Measurements from ENCODE around the gene RASSF1. TPM values are rescaled to one million over a fixed set of nuclear protein-coding genes. Genes with fewer than 3 reads are reported as not detected.
"Not testable (repeated sequence)": the region's sequence is repeated elsewhere in the genome, so short reads cannot be mapped to it uniquely, and the experiment has no call there.

RASSF1 gene
- total and polyA plus RNA-seq, 2 of the 8 experiments (the other 6 are each of a cell fraction or from before 2014, with no cell fraction given), result 10.3 to 15.7 TPM

GRCh38 chr3:50284121-50284520, 56.5 kb downstream of the RASSF1 start:
- H3K23me2 ChIP-seq (ENCODE audit: low read depth, low read length); DNase-seq (ENCODE audit: low read depth in 1 of 2, low spot score in 2 of 2); H3K27me3 ChIP-seq (replicated peaks in 1 of 4; ENCODE audit: control insufficient read depth in 3 of 4, extremely low read depth in 1 of 4, insufficient read depth in 3 of 4, low read length in 3 of 4); H4K8ac ChIP-seq (ENCODE audit: extremely low read depth, insufficient read depth, low read length); H3K9ac ChIP-seq (replicated peaks in 1 of 4; ENCODE audit: extremely low read depth in 1 of 4, low read depth in 3 of 4, low read length in 3 of 4); H3K23ac ChIP-seq (ENCODE audit: insufficient read length); H3K4me1 ChIP-seq (replicated peaks in 1 of 4; ENCODE audit: control insufficient read depth in 3 of 4, insufficient read depth in 4 of 4, low read length in 3 of 4); H3K56ac ChIP-seq (replicated peaks; ENCODE audit: insufficient read length, low read depth, low read length); H3K4ac ChIP-seq (replicated peaks; ENCODE audit: insufficient read length, low read depth, low read length); H3K18ac ChIP-seq (ENCODE audit: extremely low read depth, low read length); H3K79me2 ChIP-seq (ENCODE audit: control insufficient read depth in 1 of 2, insufficient read depth in 2 of 2, low read length in 2 of 2); H3K27ac ChIP-seq (ENCODE audit: low read depth, low read length); H2BK5ac ChIP-seq (ENCODE audit: low read depth, low read length); H2AK5ac ChIP-seq (ENCODE audit: low read depth, low read length); FAIRE-seq; H3K79me1 ChIP-seq (ENCODE audit: low read depth, low read length); H3K4me3 ChIP-seq (ENCODE audit: extremely low read depth in 1 of 4, insufficient read depth in 2 of 4, low read depth in 3 of 4, low read length in 4 of 4); H3K4me2 ChIP-seq (ENCODE audit: insufficient read depth in 1 of 2, low read depth in 2 of 2, low read length in 2 of 2); H4K5ac ChIP-seq (ENCODE audit: insufficient read length, low read depth, low read length); H3K9me3 ChIP-seq (ENCODE audit: insufficient read depth in 2 of 2, low read depth in 1 of 2, low read length in 1 of 2); H4K91ac ChIP-seq (replicated peaks; ENCODE audit: insufficient read length, low read length); H3K14ac ChIP-seq (ENCODE audit: insufficient read length); H2BK20ac ChIP-seq (ENCODE audit: low read length); H2BK12ac ChIP-seq (ENCODE audit: low read depth, low read length); H2AFZ ChIP-seq (ENCODE audit: low read length); H2BK120ac ChIP-seq (replicated peaks; ENCODE audit: low read depth, low read length); H2BK15ac ChIP-seq (ENCODE audit: low read length): not testable (repeated sequence)
- Histone ChIP-seq H3K36me3 (ENCODE audit: control insufficient read depth in 2 of 4, insufficient read depth in 4 of 4, low read length in 3 of 4) (peaks cover 11 to 18% (median 13%) of the 10 kb centered on the region in 4 experiments), H4K20me1 (replicated peaks in 1 of 2; ENCODE audit: control insufficient read depth in 1 of 2, insufficient read depth in 2 of 2, low read length in 2 of 2) (peaks cover 0 to 11% of the 10 kb centered on the region in 2 experiments)
- ChIA-PET CTCF (ENCODE audit: partially characterized antibody) (interaction anchor here (0.6 to 53.5 kb wide), 8 partner anchors 9 to 63 kb away, joined by 3 to 2149 read pairs (median 4); partner anchors contain the start of genes GNAI2 and SLC38A3), POLR2A (ENCODE audit: partially characterized antibody) (interaction anchor here (0.6 to 1.7 kb wide), 8 partner anchors 9 to 543 kb away, joined by 3 to 9 read pairs (median 4); partner anchors contain the start of genes HYAL3 and NAA80)
- WGBS, 2 experiments (ENCODE audit: extremely low coverage in 1 of 2, insufficient coverage in 1 of 2, insufficient read length in 1 of 2, insufficient replicate concordance in 2 of 2, low coverage in 1 of 2, low lambda C conversion rate in 2 of 2, missing lambda C conversion rate in 1 of 2), result 84% methylated on average over 4 of the region's 6 CpGs; no CpG with 5 or more reads in 1 of the 2 experiments

Other genes with a start within 250 kb of the RASSF1 start
- 37.0 and 39.6 TPM in 2 replicates for gene SEMA3F, start 185.5 kb downstream of the RASSF1 start, total RNA-seq (2021; fragmentation: NEBNext Ultra II Directional; extraction: Animal tissue kit (Norgen Biotek cat#: 25700))
- 20.3 and 36.0 TPM in 2 replicates for gene SEMA3F, start 185.5 kb downstream of the RASSF1 start, polyA plus RNA-seq (2011; rRNA removed)
- gene GNAT1, start 149.2 kb downstream of the RASSF1 start, total RNA-seq (2021; fragmentation: NEBNext Ultra II Directional; extraction: Animal tissue kit (Norgen Biotek cat#: 25700)), result not detected in 2 replicates
- gene GNAT1, start 149.2 kb downstream of the RASSF1 start, polyA plus RNA-seq (2011; rRNA removed), result 0.08 and 0.20 TPM in 2 replicates
- gene SLC38A3, start 135.6 kb downstream of the RASSF1 start, total RNA-seq (2021; fragmentation: NEBNext Ultra II Directional; extraction: Animal tissue kit (Norgen Biotek cat#: 25700)), result 0.57 and 1.2 TPM in 2 replicates
- gene SLC38A3, start 135.6 kb downstream of the RASSF1 start, polyA plus RNA-seq (2011; rRNA removed), result 3.7 and 4.7 TPM in 2 replicates
- 168 and 169 TPM in 2 replicates for gene GNAI2, start 104.6 kb downstream of the RASSF1 start, total RNA-seq (2021; fragmentation: NEBNext Ultra II Directional; extraction: Animal tissue kit (Norgen Biotek cat#: 25700))
- 516 and 539 TPM in 2 replicates for gene GNAI2, start 104.6 kb downstream of the RASSF1 start, polyA plus RNA-seq (2011; rRNA removed)
- 4.7 and 4.8 TPM in 2 replicates for gene SEMA3B, start 71.7 kb downstream of the RASSF1 start, total RNA-seq (2021; fragmentation: NEBNext Ultra II Directional; extraction: Animal tissue kit (Norgen Biotek cat#: 25700))
- 3.0 and 7.1 TPM in 2 replicates for gene SEMA3B, start 71.7 kb downstream of the RASSF1 start, polyA plus RNA-seq (2011; rRNA removed)
- 0.57 and 0.58 TPM in 2 replicates for gene LSMEM2, start 61.7 kb downstream of the RASSF1 start, total RNA-seq (2021; fragmentation: NEBNext Ultra II Directional; extraction: Animal tissue kit (Norgen Biotek cat#: 25700))
- gene LSMEM2, start 61.7 kb downstream of the RASSF1 start, polyA plus RNA-seq (2011; rRNA removed), result 0.68 and 0.94 TPM in 2 replicates
- gene IFRD2, start 48.4 kb downstream of the RASSF1 start, total RNA-seq (2021; fragmentation: NEBNext Ultra II Directional; extraction: Animal tissue kit (Norgen Biotek cat#: 25700)), result 88.8 and 97.8 TPM in 2 replicates
- gene IFRD2, start 48.4 kb downstream of the RASSF1 start, polyA plus RNA-seq (2011; rRNA removed), result 76.7 and 123 TPM in 2 replicates
- gene HYAL3, start 41.4 kb downstream of the RASSF1 start, total RNA-seq (2021; fragmentation: NEBNext Ultra II Directional; extraction: Animal tissue kit (Norgen Biotek cat#: 25700)), result 3.2 and 4.9 TPM in 2 replicates
- 12.2 and 13.0 TPM in 2 replicates for gene HYAL3, start 41.4 kb downstream of the RASSF1 start, polyA plus RNA-seq (2011; rRNA removed)
- gene NAA80, start 41.4 kb downstream of the RASSF1 start, total RNA-seq (2021; fragmentation: NEBNext Ultra II Directional; extraction: Animal tissue kit (Norgen Biotek cat#: 25700)), result 10.1 and 11.3 TPM in 2 replicates
- gene NAA80, start 41.4 kb downstream of the RASSF1 start, polyA plus RNA-seq (2011; rRNA removed), result 16.7 and 23.9 TPM in 2 replicates
- gene HYAL1, start 37.3 kb downstream of the RASSF1 start, total RNA-seq (2021; fragmentation: NEBNext Ultra II Directional; extraction: Animal tissue kit (Norgen Biotek cat#: 25700)), result 1.7 and 2.0 TPM in 2 replicates
- 5.4 and 9.1 TPM in 2 replicates for gene HYAL1, start 37.3 kb downstream of the RASSF1 start, polyA plus RNA-seq (2011; rRNA removed)
- 51.9 and 52.2 TPM in 2 replicates for gene HYAL2, start 18.1 kb downstream of the RASSF1 start, total RNA-seq (2021; fragmentation: NEBNext Ultra II Directional; extraction: Animal tissue kit (Norgen Biotek cat#: 25700))
- gene HYAL2, start 18.1 kb downstream of the RASSF1 start, polyA plus RNA-seq (2011; rRNA removed), result 176 and 199 TPM in 2 replicates
- 30.8 and 33.3 TPM in 2 replicates for gene TUSC2, start 12.6 kb downstream of the RASSF1 start, total RNA-seq (2021; fragmentation: NEBNext Ultra II Directional; extraction: Animal tissue kit (Norgen Biotek cat#: 25700))
- gene TUSC2, start 12.6 kb downstream of the RASSF1 start, polyA plus RNA-seq (2011; rRNA removed), result 65.4 and 73.6 TPM in 2 replicates
- 0.54 and 0.56 TPM in 2 replicates for gene ZMYND10, start 4.9 kb upstream of the RASSF1 start, total RNA-seq (2021; fragmentation: NEBNext Ultra II Directional; extraction: Animal tissue kit (Norgen Biotek cat#: 25700))
- gene ZMYND10, start 4.9 kb upstream of the RASSF1 start, polyA plus RNA-seq (2011; rRNA removed), result 0.79 and 0.93 TPM in 2 replicates
- gene NPRL2, start 9.9 kb upstream of the RASSF1 start, total RNA-seq (2021; fragmentation: NEBNext Ultra II Directional; extraction: Animal tissue kit (Norgen Biotek cat#: 25700)), result 25.0 and 28.4 TPM in 2 replicates
- gene NPRL2, start 9.9 kb upstream of the RASSF1 start, polyA plus RNA-seq (2011; rRNA removed), result 51.4 and 52.3 TPM in 2 replicates
- gene CYB561D2, start 10.0 kb upstream of the RASSF1 start, total RNA-seq (2021; fragmentation: NEBNext Ultra II Directional; extraction: Animal tissue kit (Norgen Biotek cat#: 25700)), result 9.8 and 9.9 TPM in 2 replicates
- 34.0 and 34.5 TPM in 2 replicates for gene CYB561D2, start 10.0 kb upstream of the RASSF1 start, polyA plus RNA-seq (2011; rRNA removed)
- 25.3 and 25.4 TPM in 2 replicates for gene TMEM115, start 18.7 kb upstream of the RASSF1 start, total RNA-seq (2021; fragmentation: NEBNext Ultra II Directional; extraction: Animal tissue kit (Norgen Biotek cat#: 25700))
- gene TMEM115, start 18.7 kb upstream of the RASSF1 start, polyA plus RNA-seq (2011; rRNA removed), result 32.4 and 41.9 TPM in 2 replicates
- gene CACNA2D2, start 162.8 kb upstream of the RASSF1 start, total RNA-seq (2021; fragmentation: NEBNext Ultra II Directional; extraction: Animal tissue kit (Norgen Biotek cat#: 25700)), result 14.0 and 14.1 TPM in 2 replicates
- gene CACNA2D2, start 162.8 kb upstream of the RASSF1 start, polyA plus RNA-seq (2011; rRNA removed), result 24.9 and 25.0 TPM in 2 replicates
- 7.5 and 8.2 TPM in 2 replicates for gene C3orf18, start 226.9 kb upstream of the RASSF1 start, total RNA-seq (2021; fragmentation: NEBNext Ultra II Directional; extraction: Animal tissue kit (Norgen Biotek cat#: 25700))
- gene C3orf18, start 226.9 kb upstream of the RASSF1 start, polyA plus RNA-seq (2011; rRNA removed), result 15.0 and 21.9 TPM in 2 replicates
- 9.6 and 9.7 TPM in 2 replicates for gene HEMK1, start 228.7 kb upstream of the RASSF1 start, total RNA-seq (2021; fragmentation: NEBNext Ultra II Directional; extraction: Animal tissue kit (Norgen Biotek cat#: 25700))
- gene HEMK1, start 228.7 kb upstream of the RASSF1 start, polyA plus RNA-seq (2011; rRNA removed), result 10.6 and 13.4 TPM in 2 replicates

Measured in H1 (cell line).